HL-60 (cell line): ENCODE results near the gene PRPF19.
A peak's percentile ranks its signal among the peaks of the same experiment; 100 is the strongest.

Source experiments
- CTCF ChIP-seq: IDR thresholded peaks from one replicate; pipeline ENCODE4 v1.5.1; 2011; ENCODE audit warnings: low read length, control low read depth, inconsistent platforms; ENCODE audit not compliant: insufficient read depth
- GABPA ChIP-seq: IDR thresholded peaks from 2 replicates; pipeline ENCODE4 v1.6.1; 2012; ENCODE audit warnings: low read depth
- POLR2AphosphoS5 ChIP-seq: IDR thresholded peaks from 2 replicates; pipeline ENCODE4 v1.6.1; 2012; ENCODE audit warnings: low read depth
- REST ChIP-seq: IDR thresholded peaks from 2 replicates; pipeline ENCODE4 v1.6.1; 2012; ENCODE audit warnings: low read depth; ENCODE audit not compliant: insufficient replicate concordance
- SPI1 ChIP-seq: IDR thresholded peaks from 2 replicates; pipeline ENCODE4 v1.6.1; 2012; ENCODE audit warnings: low read depth, mild to moderate bottlenecking, borderline replicate concordance

- TF ChIP-seq POLR2AphosphoS5 (no peak), CTCF (no peak), REST (no peak), SPI1 (peak; percentile 63), GABPA (no peak)
Measured at GRCh38 chr11:60910281-60910687, 3.9 kb upstream of the PRPF19 start.
